HG03045 (cell line): ENCODE data around the gene DCLRE1C.
A peak's percentile ranks its signal among the peaks of the same experiment; 100 is the strongest.
"Not testable (repeated sequence)": the region's sequence is repeated elsewhere in the genome, so short reads cannot be mapped to it uniquely, and the experiment has no call there.

Experiments
- ATAC-seq: cut with Tn5 transposase; IDR thresholded peaks from one replicate; pipeline ENCODE4 v1.9.1; 2021; ENCODE audit warnings: mild to moderate bottlenecking, moderate library complexity; ENCODE audit not compliant: unreplicated experiment

The DCLRE1C gene

GRCh38 chr10:14889318-14889717, 64.6 kb downstream of the DCLRE1C start:
- no peak for ATAC-seq

DNA sequence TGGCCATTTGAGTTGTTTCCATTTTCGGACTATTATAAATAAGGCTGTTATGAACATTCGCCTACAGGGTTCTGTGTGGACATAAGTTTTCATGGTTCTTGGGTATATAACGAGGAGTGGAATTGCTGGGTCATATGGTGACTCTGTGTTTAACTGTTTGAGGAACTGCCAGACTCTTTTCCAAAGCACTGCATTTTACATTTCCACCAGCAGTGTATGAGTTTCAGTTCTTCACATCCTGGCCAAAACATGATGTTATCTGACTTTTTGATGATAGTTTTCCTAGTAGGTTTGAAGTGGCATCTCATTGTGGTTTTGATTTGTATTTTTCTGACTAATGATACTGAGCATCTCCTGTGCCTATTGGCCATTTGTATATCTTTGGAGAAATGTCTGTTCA, 69.8 kb downstream of the DCLRE1C start:
- ATAC-seq: no peak

- no peak for ATAC-seq
Observed at GRCh38 chr10:14880229-14880628, 73.7 kb downstream of the DCLRE1C start.

GRCh38 chr10:14879928-14880193, 74.0 kb downstream of the DCLRE1C start:
- ATAC-seq: no peak

DNA sequence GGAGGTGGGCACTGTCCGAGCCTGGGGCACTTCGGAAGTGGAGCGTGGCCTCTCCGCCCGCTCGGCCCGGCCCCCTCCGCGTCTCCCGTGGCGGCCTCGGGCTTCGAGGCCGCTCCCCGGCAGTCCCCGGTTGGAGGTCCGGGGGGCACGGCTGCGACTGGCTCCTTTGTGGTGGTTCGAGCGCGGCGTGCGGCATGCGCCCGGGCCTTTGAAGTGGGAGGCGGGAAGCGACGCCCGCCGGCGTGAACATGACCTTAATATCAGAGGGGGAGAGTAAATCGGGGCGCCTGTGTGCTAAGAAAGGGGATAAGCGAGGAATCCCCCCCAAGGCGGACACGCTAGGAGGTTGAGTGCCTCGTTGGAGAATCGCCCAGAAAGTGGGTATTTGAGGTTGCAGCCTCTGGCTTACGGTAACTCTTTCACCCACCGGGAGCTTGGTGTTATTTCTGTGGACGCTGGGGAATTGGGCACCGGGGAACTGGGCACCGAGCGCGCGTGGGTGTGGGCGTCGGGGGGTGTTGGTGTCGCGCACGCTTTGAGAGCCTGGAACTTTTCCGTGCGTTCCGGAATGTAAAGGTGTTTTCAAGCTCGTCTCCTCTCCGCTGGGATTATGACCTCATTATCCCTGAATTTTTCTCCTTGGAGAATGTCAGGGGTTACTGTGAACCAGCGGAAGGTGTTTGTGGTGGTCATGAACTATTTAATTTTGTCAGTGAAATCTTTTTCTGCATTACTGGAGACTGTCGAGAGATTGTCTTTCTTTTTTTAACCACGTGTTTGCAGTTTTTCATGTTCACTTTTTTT, 74.6 kb downstream of the DCLRE1C start:
- peak; percentile 23 for ATAC-seq

DNA sequence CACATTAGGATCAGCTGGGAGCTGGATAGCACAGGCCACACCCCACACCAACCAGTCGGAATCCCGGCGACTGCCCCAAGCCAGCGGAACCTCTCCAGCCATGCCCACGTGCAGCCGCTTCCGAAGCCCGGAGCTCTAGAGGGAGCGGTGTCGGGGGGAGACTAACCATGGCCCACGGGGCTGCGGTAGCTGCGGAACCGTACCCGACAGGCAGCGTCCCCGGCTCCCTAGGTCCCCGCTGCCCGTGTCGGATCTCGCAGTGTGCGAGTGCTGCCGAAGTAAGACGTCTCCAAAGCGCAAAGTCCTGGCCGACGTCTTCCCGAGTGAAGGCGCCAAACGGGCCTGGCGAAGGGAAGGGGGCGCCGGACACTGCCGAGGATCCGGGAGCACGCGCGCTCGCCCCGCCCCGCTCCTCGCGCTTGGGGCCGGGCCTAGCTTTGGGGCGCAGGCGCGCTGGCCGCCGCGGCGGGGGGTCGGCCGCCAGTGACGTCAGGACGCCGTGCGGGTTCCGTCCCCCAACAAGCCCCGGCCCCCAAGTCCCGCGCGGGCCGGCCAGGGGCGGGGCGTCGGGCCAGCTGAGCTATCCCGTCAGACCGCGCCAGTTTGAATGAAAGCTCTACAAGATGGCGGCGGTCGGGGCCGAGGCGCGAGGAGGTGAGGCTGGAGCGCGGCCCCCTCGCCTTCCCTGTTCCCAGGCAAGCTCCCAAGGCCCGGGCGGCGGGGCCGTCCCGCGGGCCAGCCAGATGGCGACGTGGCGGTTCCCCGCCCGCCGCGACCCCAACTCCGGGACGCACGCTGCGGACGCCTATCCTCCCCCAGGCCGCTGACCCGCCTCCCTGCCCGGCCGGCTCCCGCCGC, 75.4 kb downstream of the DCLRE1C start, which contains the start of gene SUV39H2:
Gene SUV39H2 (plus strand): TSS at position 601 of the 858 bp plus-strand sequence. CDS start 23 bp downstream, at position 624.
- ATAC-seq: peak; percentile 91

DNA sequence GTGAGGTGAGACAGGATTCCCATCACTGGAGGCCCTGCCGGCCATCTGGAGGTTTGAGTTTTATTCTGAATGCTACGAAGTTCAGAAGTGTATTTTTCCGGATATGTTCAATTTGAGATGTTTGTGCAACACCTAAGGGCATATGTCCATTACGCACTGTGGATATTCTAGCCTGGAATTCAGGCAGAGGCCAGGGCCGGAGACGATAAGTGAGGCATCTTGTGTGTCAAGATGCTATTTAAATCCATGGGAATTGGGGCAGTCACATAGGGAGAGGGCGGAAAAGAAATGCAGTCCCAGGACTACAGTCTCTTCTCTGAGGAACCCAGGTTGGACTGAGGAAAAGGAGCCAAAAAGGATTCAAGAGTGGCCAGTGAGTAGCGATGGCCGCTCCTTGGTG, 77.1 kb downstream of the DCLRE1C start:
- ATAC-seq: no peak

DNA sequence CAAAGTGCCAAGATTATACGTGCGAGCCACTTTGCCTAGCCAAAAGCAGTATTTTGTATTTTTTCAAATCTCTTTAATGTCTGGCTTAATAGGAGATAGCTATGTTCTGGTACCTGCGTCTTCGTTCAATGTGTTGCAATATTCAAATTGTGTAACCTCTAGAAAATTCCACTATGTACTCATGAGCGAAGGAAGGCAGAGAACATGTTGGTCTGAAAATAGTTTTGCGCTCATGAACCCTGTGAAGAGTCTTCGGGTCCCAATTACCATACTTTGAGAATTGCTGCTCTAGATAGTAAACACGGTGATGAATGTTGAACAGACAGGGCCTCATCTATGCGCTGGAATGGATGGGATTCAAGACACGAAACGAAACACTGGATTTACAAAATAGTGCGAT, 78.0 kb downstream of the DCLRE1C start:
- no peak for ATAC-seq

GRCh38 chr10:14873090-14873760, 80.7 kb downstream of the DCLRE1C start:
- no peak for ATAC-seq

GRCh38 chr10:14864871-14865270, 89.0 kb downstream of the DCLRE1C start:
- ATAC-seq: not testable (repeated sequence)

DNA sequence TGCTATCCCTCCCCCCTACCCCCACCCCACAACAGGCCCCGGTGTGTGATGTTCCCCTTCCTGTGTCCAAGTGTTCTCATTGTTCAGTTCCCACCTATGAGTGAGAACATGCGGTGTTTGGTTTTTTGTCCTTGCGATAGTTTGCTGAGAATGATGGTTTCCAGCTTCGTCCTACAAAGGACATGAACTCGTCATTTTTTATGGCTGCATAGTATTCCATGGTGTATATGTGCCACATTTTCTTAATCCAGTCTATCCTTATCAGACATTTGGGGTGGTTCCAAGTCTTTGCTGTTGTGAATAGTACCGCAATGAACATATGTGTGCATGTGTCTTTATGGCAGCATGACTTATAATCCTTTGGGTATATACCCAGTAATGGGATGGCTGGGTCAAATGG, 89.4 kb downstream of the DCLRE1C start:
- ATAC-seq: not testable (repeated sequence)

DNA sequence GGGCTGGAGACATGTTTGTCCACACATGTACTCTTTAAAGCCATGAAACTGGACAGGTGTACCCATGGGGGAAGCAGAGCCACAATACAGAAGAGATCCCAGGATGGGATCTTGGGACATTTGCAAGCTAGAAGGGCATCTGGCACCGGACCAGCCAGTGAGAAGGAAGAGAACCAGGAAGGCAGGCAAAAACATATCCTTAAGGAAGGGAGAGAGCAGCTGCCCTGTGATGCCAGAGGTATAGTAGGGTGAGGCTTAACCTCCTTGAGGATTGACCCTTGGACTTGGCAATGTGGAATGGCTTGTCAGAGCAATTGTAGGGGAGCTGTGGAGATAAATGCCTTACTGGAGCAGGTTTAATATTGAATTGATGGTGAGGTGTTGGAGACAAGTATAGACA, 93.1 kb downstream of the DCLRE1C start:
- no peak for ATAC-seq

- no peak for ATAC-seq
Observed at GRCh38 chr10:14859775-14860174, 94.1 kb downstream of the DCLRE1C start.

DNA sequence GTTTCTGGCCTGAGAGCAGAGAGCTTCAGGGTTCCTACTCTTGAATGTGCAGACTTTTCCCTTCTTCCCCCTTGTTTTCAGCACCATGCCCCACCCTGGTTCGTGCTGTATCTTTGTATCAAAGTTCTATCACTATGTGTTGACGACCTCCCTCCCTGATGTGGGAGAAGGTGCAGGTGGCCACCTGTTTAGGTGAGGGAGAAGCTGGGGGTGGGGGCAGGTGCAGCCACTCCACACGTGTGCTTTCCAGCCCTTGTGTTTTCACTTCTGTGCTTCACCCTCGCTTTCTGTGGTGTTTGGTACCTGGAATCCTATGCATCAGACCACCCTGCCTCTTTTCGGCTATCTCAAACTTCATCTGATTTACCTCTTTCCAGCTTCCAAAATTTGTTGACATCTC, 94.9 kb downstream of the DCLRE1C start:
- no peak for ATAC-seq

DNA sequence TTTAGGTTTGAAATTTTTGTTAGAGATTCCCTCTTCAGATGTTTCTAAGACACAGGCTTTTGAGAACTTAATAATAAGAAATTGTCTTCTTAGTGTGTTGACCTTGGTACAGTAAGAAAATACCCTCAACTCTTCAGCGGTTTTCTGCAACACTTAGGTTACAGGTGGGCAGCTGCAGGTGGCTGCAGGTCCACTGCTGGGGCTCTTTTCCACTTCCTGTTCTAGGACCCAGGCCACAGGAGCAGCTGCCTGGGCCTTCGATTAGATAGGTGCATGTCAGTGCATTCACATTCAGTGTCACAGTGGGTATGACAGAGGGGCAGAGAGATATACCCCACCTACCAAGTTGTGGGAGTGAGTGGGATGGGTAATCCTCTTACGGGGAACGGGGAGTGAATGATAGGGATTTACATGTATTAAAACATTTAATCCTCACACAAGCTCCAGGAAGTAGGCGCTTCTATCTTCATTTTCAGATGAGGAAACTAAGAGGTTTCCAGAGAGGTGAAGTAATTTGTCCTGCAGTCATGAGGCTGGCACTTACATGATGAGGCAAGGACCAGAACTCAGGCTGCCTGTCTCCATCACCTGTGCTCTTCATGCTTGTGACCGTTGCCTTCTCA, 95.4 kb downstream of the DCLRE1C start:
- no peak for ATAC-seq

GRCh38 chr10:14855453-14855852, 98.4 kb downstream of the DCLRE1C start:
- ATAC-seq: no peak

GRCh38 chr10:14852236-14852635, 101.7 kb downstream of the DCLRE1C start:
- ATAC-seq: no peak
